Duodenal mucosa (tissue), 2 donors: ENCODE measurements around the gene MYO7A.
A peak's percentile ranks its signal among the peaks of the same experiment; 100 is the strongest.

ENCODE experiments used
- H3K27ac ChIP-seq: one replicate; pipeline ENCODE4 v1.7.0; 2013; ENCODE audit warnings: low read depth, low read length
- H3K27me3 ChIP-seq, 2 donors: one replicate each; pipeline ENCODE4 v1.7.0; 2013; ENCODE audit warnings: low read length in 2 of 2, control low read depth in 1 of 2; ENCODE audit not compliant: insufficient read depth in 2 of 2, control insufficient read depth in 1 of 2
- H3K36me3 ChIP-seq, 2 donors: one replicate each; pipeline ENCODE4 v1.7.0; 2013; ENCODE audit warnings: low read length in 2 of 2, control low read depth in 1 of 2; ENCODE audit not compliant: insufficient read depth in 2 of 2, control insufficient read depth in 1 of 2
- H3K4me1 ChIP-seq, 2 donors: one replicate each; pipeline ENCODE4 v1.7.0; 2013; ENCODE audit warnings: low read length in 2 of 2, control low read depth in 1 of 2; ENCODE audit not compliant: insufficient read depth in 2 of 2, control insufficient read depth in 1 of 2
- H3K4me3 ChIP-seq, 2 donors: one replicate each; pipeline ENCODE4 v1.7.0; 2013; ENCODE audit warnings: low read length in 2 of 2, low read depth in 1 of 2
- H3K9ac ChIP-seq, 2 donors: one replicate each; pipeline ENCODE4 v1.7.0; 2013; ENCODE audit warnings: low read length in 2 of 2, low read depth in 1 of 2
- H3K9me3 ChIP-seq, 2 donors: one replicate each; pipeline ENCODE4 v1.7.0; 2013; ENCODE audit warnings: low read length in 2 of 2, control low read depth in 1 of 2; ENCODE audit not compliant: control insufficient read depth in 1 of 2

The MYO7A gene

DNA sequence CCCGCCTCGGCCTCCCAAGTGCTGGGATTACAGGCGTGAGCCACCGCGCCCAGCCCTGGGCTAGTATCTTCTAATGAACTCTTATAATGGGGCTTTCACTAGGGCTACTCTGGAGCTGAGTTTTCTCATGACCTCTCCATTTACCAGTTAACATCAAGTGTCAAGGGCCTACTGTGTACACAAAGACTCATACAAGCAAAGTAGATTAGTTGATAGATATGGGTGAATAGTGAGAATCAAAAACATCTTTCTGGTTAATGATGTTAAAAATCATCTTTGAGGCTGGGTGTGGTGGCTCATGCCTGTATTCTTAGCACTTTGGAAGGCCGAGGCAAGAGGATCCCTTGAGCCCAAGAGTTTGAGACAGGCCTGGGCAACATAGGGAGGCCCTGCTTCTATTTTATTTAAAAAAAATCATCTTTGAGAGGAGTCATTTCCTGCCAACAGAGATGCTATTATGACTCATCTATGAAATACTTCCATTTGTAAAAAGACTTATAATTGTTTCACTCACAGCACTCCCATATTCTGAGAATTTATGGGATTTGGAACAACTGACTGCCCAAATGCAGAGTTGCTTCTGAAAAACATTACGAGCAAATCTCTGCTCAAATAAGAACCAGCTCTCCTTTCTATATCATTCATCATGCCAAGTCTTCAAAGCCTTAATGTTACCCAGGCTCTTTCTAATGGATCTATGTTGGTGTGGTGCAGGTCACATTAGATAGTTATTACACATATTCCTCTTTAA, 116.4 kb downstream of the MYO7A start:
- H3K9me3 ChIP-seq: no peaks in the 10 kb centered on the region
- H3K27me3 ChIP-seq: no peaks in the 10 kb centered on the region
- H3K4me1 ChIP-seq: peaks cover 4 to 5% of the 10 kb centered on the region in 2 donors
- H3K4me3 ChIP-seq: no peak overlapping the region
- no peak overlapping the region for H3K9ac ChIP-seq
- no peak overlapping the region for H3K27ac ChIP-seq
- no peaks in the 10 kb centered on the region for H3K36me3 ChIP-seq

DNA sequence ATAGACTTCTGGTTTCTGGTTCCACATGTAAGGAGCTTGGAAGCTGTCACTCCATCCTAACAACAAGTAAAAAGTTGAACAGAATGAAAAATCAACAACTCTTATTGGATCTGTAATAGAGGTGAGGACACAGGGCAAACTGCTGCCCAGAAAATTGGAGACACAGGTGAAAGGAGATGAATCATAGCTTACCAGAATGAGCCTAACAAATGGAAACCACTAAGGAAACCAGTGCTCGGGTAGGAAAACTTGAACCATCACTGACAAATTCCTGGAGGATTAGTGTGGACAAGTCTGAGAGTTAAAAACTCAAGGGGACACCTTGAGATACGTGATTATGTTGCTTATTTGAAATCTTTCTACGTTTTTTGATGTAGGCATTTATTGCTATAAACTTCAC, 121.4 kb downstream of the MYO7A start:
- Histone ChIP-seq H3K4me3 (no peak overlapping the region), H3K27me3 (no peaks in the 10 kb centered on the region), H3K27ac (no peak overlapping the region), H3K36me3 (no peaks in the 10 kb centered on the region), H3K9ac (no peak overlapping the region), H3K9me3 (peaks cover 3 to 9% of the 10 kb centered on the region in 2 donors), H3K4me1 (peaks cover 17% of the 10 kb centered on the region in 2 donors)

DNA sequence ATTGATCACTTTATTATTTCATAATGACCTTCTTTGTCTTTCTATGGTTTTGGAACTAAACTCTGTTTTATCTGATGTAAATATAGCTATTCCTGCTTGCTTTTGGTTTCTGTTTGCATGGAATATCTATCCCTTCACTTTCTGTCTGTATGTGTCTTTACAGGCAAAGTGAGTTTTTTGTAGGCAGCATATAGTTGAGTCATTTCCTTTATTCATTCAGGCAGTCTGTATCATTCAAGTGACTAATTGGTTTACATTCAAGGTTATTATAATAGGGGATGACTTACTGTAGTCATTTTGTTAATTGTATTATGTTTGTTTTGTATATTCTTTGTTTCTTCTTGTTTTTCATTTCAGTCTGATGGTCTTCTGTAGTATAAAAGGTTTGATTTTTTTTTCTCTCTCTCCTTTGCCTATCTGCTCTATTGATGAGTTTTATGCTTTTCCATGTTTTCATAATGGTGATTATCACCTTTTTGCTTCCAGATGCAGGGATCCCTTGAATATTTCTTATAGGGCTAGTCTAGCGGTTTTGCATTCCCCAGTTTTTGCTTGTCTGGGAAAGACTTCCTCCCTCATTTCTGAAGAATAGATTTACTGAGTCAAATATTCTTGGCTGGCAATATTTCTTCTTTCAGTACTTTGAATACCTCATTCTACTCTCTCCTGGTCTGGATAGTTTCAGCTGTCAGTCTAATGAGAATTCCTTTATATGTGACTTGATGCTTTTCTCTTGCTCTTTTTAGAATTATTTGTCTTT, 123.0 kb downstream of the MYO7A start:
- Histone ChIP-seq H3K4me1 (peaks cover 17% of the 10 kb centered on the region in 2 donors), H3K27me3 (no peaks in the 10 kb centered on the region), H3K4me3 (no peak overlapping the region), H3K9me3 (peaks cover 3 to 9% of the 10 kb centered on the region in 2 donors), H3K9ac (no peak overlapping the region), H3K27ac (no peak overlapping the region), H3K36me3 (no peaks in the 10 kb centered on the region)

DNA sequence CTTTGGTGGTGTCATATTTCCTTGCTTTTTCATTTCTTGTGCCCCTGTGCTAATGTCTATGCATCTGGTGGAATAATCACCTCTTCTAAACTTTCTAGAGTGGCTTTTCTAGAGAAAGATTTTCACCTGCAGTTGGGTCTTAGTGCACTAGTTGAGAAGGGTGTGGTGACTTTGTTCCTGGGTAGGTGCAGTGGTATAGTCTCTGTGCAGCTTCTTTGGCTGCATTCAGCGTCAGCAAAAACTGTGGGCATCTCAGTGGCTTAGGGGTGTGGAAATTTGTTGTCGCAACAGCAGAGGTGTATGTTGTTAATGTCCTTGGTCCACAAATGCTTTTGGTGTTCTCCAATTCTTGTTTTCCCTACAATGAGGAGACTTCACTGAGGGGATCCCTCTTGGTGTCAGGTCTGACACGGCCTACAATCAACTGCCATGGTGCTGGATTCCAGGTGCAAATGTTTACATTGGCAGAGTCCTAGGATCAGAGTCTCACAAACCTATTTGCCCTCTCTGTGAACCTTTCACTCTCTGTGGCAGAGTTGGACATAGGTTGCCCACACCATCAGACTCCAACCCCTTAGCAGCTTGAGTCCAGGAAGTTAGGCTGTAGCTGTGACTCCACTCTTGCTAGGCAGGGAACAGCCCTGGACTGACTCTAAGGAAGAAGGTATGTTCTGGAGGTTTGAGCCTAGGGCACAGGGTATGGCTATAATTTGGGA, 124.7 kb downstream of the MYO7A start:
- Histone ChIP-seq H3K27ac (no peak overlapping the region), H3K27me3 (no peaks in the 10 kb centered on the region), H3K9ac (peak overlapping the region in 1 of 2 donors; percentile 28), H3K9me3 (peaks cover 3 to 9% of the 10 kb centered on the region in 2 donors), H3K4me3 (no peak overlapping the region), H3K4me1 (peaks cover 17% of the 10 kb centered on the region in 2 donors), H3K36me3 (no peaks in the 10 kb centered on the region)

DNA sequence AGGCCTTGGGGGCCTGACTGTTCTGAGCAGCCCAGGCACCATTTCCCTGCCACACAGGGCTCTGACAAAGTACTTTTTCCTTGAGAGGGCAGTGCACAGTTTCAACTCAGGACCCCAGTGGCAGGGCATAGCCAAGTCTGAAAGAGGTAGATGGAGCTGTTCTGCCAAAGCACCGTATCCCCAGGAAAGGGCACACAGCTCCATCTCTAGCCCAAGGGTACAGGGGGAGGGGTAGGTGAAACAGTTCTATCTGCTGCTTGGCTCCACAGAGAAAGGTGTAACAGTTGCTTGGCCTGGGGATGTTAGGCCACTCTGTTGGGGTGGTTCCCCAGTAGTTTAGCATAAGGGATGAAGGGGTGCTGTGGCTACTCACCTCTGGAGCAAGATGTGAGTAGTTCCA, 125.6 kb downstream of the MYO7A start:
- peaks cover 3 to 9% of the 10 kb centered on the region in 2 donors for H3K9me3 ChIP-seq
- no peak overlapping the region for H3K27ac ChIP-seq
- H3K4me1 ChIP-seq: peaks cover 17% of the 10 kb centered on the region in 2 donors
- no peaks in the 10 kb centered on the region for H3K27me3 ChIP-seq
- no peaks in the 10 kb centered on the region for H3K36me3 ChIP-seq
- no peak overlapping the region for H3K4me3 ChIP-seq
- H3K9ac ChIP-seq: peak overlapping the region in 1 of 2 donors; percentile 28

DNA sequence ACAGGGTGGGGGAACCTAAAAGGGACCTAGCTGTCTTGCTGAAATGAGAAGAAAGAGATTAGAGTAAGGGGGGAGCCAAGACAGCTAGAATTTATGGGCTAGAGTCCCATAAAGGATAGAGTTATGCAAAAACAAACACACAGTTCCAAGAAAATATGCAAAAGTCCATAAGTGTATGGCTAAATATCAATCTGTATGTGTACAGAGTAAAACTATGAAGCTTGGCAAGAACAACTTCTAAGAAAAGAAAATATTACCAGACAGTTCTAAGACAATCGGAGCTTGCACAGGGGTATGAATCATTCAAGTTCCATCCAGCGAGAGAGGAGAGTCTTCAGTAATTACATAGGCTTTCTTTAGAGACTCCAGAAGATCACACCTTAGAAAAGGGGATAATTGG, 131.6 kb downstream of the MYO7A start:
- Histone ChIP-seq H3K9me3 (peaks cover 0 to 10% of the 10 kb centered on the region in 2 donors), H3K27me3 (no peaks in the 10 kb centered on the region), H3K4me3 (no peak overlapping the region), H3K4me1 (no peaks in the 10 kb centered on the region), H3K36me3 (no peaks in the 10 kb centered on the region), H3K27ac (no peak overlapping the region), H3K9ac (no peak overlapping the region)

DNA sequence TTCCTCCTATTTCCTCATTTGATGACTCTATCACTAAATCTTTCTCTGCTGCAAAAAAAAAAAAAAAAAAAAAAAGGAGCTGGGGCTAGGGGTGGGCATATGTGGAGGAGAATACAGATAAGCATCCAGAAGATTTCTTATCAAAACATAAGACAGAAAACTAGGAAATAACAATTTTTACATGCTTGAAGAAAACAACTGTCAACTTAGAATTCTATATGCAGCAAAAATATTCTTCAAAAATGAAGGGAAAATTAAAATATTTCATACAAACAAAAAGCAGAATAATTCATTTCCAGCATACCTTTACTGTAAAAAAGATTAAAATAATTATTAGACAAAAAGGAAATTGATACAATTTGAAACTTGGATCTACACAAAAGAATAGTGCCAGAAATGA, 134.8 kb downstream of the MYO7A start:
- Histone ChIP-seq H3K9me3 (peaks cover 0 to 10% of the 10 kb centered on the region in 2 donors), H3K27ac (no peak overlapping the region), H3K4me1 (no peaks in the 10 kb centered on the region), H3K27me3 (no peaks in the 10 kb centered on the region), H3K9ac (no peak overlapping the region), H3K36me3 (no peaks in the 10 kb centered on the region), H3K4me3 (no peak overlapping the region)
